H9 (cell line): ENCODE results near the gene ZFPL1. TPM values are rescaled to one million over a fixed set of nuclear protein-coding genes. Genes with fewer than 3 reads are reported as not detected.
A peak's percentile ranks its signal among the peaks of the same experiment; 100 is the strongest.

ENCODE experiments used
- DNase-seq: peaks from one replicate; pipeline ENCODE4 v3.0.0-alpha.2; 2017
- H2AFZ ChIP-seq: one replicate; pipeline ENCODE4 v1.6.1; 2013; ENCODE audit warnings: mild to moderate bottlenecking, low read length, control low read depth, moderate library complexity
- H2AK5ac ChIP-seq: 2 replicates; pipeline ENCODE4 v1.6.1; 2013; ENCODE audit warnings: low read length, control low read depth, mixed read lengths; ENCODE audit not compliant: insufficient read length
- H2BK120ac ChIP-seq: one replicate; pipeline ENCODE4 v1.6.1; 2013; ENCODE audit warnings: low read depth, mild to moderate bottlenecking, low read length, control low read depth, inconsistent platforms; ENCODE audit not compliant: poor library complexity, severe bottlenecking
- H2BK12ac ChIP-seq: 2 replicates; pipeline ENCODE4 v1.6.1; 2013; ENCODE audit warnings: low read length, control low read depth, mixed read lengths, low read depth; ENCODE audit not compliant: insufficient read length
- H2BK15ac ChIP-seq: 2 replicates; pipeline ENCODE4 v1.6.1; 2013; ENCODE audit warnings: low read depth, low read length, control low read depth
- H2BK20ac ChIP-seq: one replicate; pipeline ENCODE4 v1.6.1; 2013; ENCODE audit warnings: low read depth, mild to moderate bottlenecking, low read length, control low read depth, inconsistent platforms; ENCODE audit not compliant: poor library complexity, severe bottlenecking
- H2BK5ac ChIP-seq: 2 replicates; pipeline ENCODE4 v1.6.1; 2013; ENCODE audit warnings: low read length, control low read depth, mixed read lengths; ENCODE audit not compliant: insufficient read length
- H3K14ac ChIP-seq: 2 replicates; pipeline ENCODE4 v1.6.1; 2013; ENCODE audit warnings: low read length, control low read depth; ENCODE audit not compliant: insufficient read depth
- H3K18ac ChIP-seq: 2 replicates; pipeline ENCODE4 v1.6.1; 2013; ENCODE audit warnings: low read depth, mild to moderate bottlenecking, mixed read lengths, low read length, control low read depth; ENCODE audit not compliant: insufficient read length
- H3K23ac ChIP-seq: 2 replicates; pipeline ENCODE4 v1.6.1; 2013; ENCODE audit warnings: low read length, control low read depth, mixed read lengths, low read depth; ENCODE audit not compliant: insufficient read length
- H3K23me2 ChIP-seq: 2 replicates; pipeline ENCODE4 v1.6.1; 2013; ENCODE audit warnings: low read depth, mild to moderate bottlenecking, mixed read lengths, low read length, control low read depth; ENCODE audit not compliant: insufficient read length, poor library complexity, severe bottlenecking
- H3K27ac ChIP-seq: 2 replicates; pipeline ENCODE4 v1.5.1; 2013; ENCODE audit warnings: low read length, control low read depth, mixed read lengths, low read depth; ENCODE audit not compliant: insufficient read length
- H3K27me3 ChIP-seq: 2 replicates; pipeline ENCODE4 v1.6.1; 2013; ENCODE audit warnings: low read length, control low read depth, inconsistent platforms; ENCODE audit not compliant: insufficient read depth
- H3K4ac ChIP-seq: 2 replicates; pipeline ENCODE4 v1.6.1; 2013; ENCODE audit warnings: low read depth, mild to moderate bottlenecking, control low read depth, inconsistent platforms, low read length, moderate library complexity
- H3K4me1 ChIP-seq: 2 replicates; pipeline ENCODE4 v1.6.1; 2013; ENCODE audit warnings: low read length, control low read depth, inconsistent platforms; ENCODE audit not compliant: insufficient read depth
- H3K4me2 ChIP-seq: 2 replicates; pipeline ENCODE4 v1.6.1; 2013; ENCODE audit warnings: low read length, control low read depth, mixed read lengths; ENCODE audit not compliant: insufficient read length, insufficient read depth
- H3K56ac ChIP-seq: 2 replicates; pipeline ENCODE4 v1.6.1; 2013; ENCODE audit warnings: low read depth, mild to moderate bottlenecking, mixed read lengths, low read length, control low read depth; ENCODE audit not compliant: insufficient read length
- H3K79me1 ChIP-seq: 2 replicates; pipeline ENCODE4 v1.6.1; 2013; ENCODE audit warnings: low read depth, mild to moderate bottlenecking, moderate library complexity, low read length, control low read depth, inconsistent platforms; ENCODE audit not compliant: insufficient read depth, poor library complexity, severe bottlenecking
- H3K79me2 ChIP-seq: 2 replicates; pipeline ENCODE4 v1.6.1; 2013; ENCODE audit warnings: low read length, control low read depth, inconsistent platforms; ENCODE audit not compliant: insufficient read depth
- H3K9ac ChIP-seq: 2 replicates; pipeline ENCODE4 v1.6.1; 2013; ENCODE audit warnings: low read length, control low read depth, mixed read lengths; ENCODE audit not compliant: insufficient read length; ENCODE audit errors: extremely low read depth
- H3K9me3 ChIP-seq: one replicate; pipeline ENCODE4 v1.6.1; 2013; ENCODE audit warnings: low read depth, low read length, inconsistent platforms; ENCODE audit not compliant: control insufficient read depth
- H3T11ph ChIP-seq: one replicate; pipeline ENCODE4 v1.6.1; 2013; ENCODE audit warnings: mild to moderate bottlenecking, low read length, control low read depth, inconsistent platforms
- H4K20me1 ChIP-seq: one replicate; pipeline ENCODE4 v1.6.1; 2013; ENCODE audit not compliant: control insufficient read depth, insufficient read length, insufficient read depth
- H4K5ac ChIP-seq: 2 replicates; pipeline ENCODE4 v1.6.1; 2013; ENCODE audit warnings: low read depth, mild to moderate bottlenecking, mixed read lengths, low read length, control low read depth; ENCODE audit not compliant: insufficient read length
- H4K8ac ChIP-seq: replicated peaks from 2 replicates; pipeline ENCODE4 v1.6.1; 2013; ENCODE audit warnings: low read length, control low read depth, mixed read lengths, low read depth; ENCODE audit not compliant: insufficient read length
- H4K91ac ChIP-seq: 2 replicates; pipeline ENCODE4 v1.6.1; 2013; ENCODE audit warnings: low read depth, mild to moderate bottlenecking, moderate library complexity, mixed read lengths, low read length, control low read depth; ENCODE audit not compliant: insufficient read length
- H3K27ac Mint-ChIP-seq, 3 experiments: 2 replicates in 2 of 3; 3 replicates in 1 of 3; pipeline ENCODE4 v1.8.0; 2020 to 2021; ENCODE audit warnings: mixed read lengths in 3 of 3, mild to moderate bottlenecking in 1 of 3, moderate library complexity in 1 of 3
- H3K27me3 Mint-ChIP-seq: 2 replicates; pipeline ENCODE4 v1.8.0; 2021; ENCODE audit warnings: low read depth, mild to moderate bottlenecking, moderate library complexity, mixed read lengths
- H3K36me3 Mint-ChIP-seq, 3 experiments: 2 replicates in 2 of 3; 3 replicates in 1 of 3; pipeline ENCODE4 v1.8.0; 2020 to 2021; ENCODE audit warnings: low read depth in 3 of 3, mixed read lengths in 3 of 3; ENCODE audit not compliant: insufficient read depth in 1 of 3
- H3K4me1 Mint-ChIP-seq, 2 experiments: 2 replicates each; pipeline ENCODE4 v1.8.0; 2020; ENCODE audit warnings: mixed read lengths in 2 of 2
- H3K4me3 Mint-ChIP-seq, 2 experiments: 2 replicates in 1 of 2; 3 replicates in 1 of 2; pipeline ENCODE4 v1.8.0; 2020 to 2021; ENCODE audit warnings: mild to moderate bottlenecking in 2 of 2, mixed read lengths in 2 of 2, moderate library complexity in 1 of 2
- H3K9me3 Mint-ChIP-seq, 2 experiments: 2 replicates in 1 of 2; 3 replicates in 1 of 2; pipeline ENCODE4 v1.8.0; 2020; ENCODE audit warnings: mild to moderate bottlenecking in 2 of 2, mixed read lengths in 2 of 2, moderate library complexity in 1 of 2
- CTCF ChIP-seq: fragments of 200-600 bp; sonication (generic); conservative IDR thresholded peaks from 3 replicates; pipeline ENCODE4 v1.8.0; 2021; ENCODE audit warnings: antibody characterized with exemption, mild to moderate bottlenecking
- WGBS: extraction: QIAGEN DNeasy Blood & Tissue Kit; methylation state at CpG from one replicate; pipeline ENCODE4 v1.1.7; 2013; ENCODE audit warnings: missing lambda C conversion rate, low lambda C conversion rate, mixed read lengths; ENCODE audit not compliant: insufficient read length; ENCODE audit errors: extremely low coverage; 5-methylcytosine and 5-hydroxymethylcytosine counted together
- total RNA-seq: library from RNA; stranded (reverse); gene quantifications from 2 replicates; pipeline ENCODE4 v1.2.1, GENCODE V29; 2021

ZFPL1 gene
- total RNA-seq, 1 experiment from 2014 or later = 24.2 TPM

GRCh38 chr11:65134240-65134951, 50.4 kb downstream of the ZFPL1 start, which contains the start of gene SYVN1:
Gene SYVN1, minus strand, starts transcription at chr11:65134519. Its CDS starts 918 bp downstream, at chr11:65133601.
- Histone ChIP-seq H3K27ac (peak within 1 kb of the TSS; percentile 71), H3K4ac (no peak within 1 kb of the TSS), H2AK5ac (no peak within 1 kb of the TSS), H3T11ph (no peak within 1 kb of the TSS), H3K23me2 (peaks cover 14% of the 10 kb centered on the region), H3K9me3 (no peaks in the 10 kb centered on the region), H3K79me2 (no peaks in the 10 kb centered on the region), H2BK5ac (peak within 1 kb of the TSS; percentile 77), H4K91ac (no peak within 1 kb of the TSS), H3K27me3 (no peaks in the 10 kb centered on the region), H3K79me1 (no peaks in the 10 kb centered on the region), H4K20me1 (no peaks in the 10 kb centered on the region), H2BK20ac (no peak within 1 kb of the TSS), H3K4me1 (no peaks in the 10 kb centered on the region), H2AFZ (no peak within 1 kb of the TSS), H3K9ac (peak within 1 kb of the TSS; percentile 96), H4K8ac (peak within 1 kb of the TSS; percentile 62), H3K4me2 (peak within 1 kb of the TSS; percentile 58), H2BK12ac (peak within 1 kb of the TSS; percentile 58), H4K5ac (peak within 1 kb of the TSS; percentile 74), H3K14ac (peak within 1 kb of the TSS; percentile 94), H3K56ac (peak within 1 kb of the TSS; percentile 28), H3K18ac (peak within 1 kb of the TSS; percentile 98), H2BK15ac (no peak within 1 kb of the TSS), H3K23ac (no peak within 1 kb of the TSS), H2BK120ac (no peak within 1 kb of the TSS)
- TF ChIP-seq CTCF = no peak
- H3K4me3 Mint-ChIP-seq = peak within 1 kb of the TSS; percentile 93 to 95
- peak within 1 kb of the TSS; percentile 100 for H3K27ac Mint-ChIP-seq
- DNase-seq = peak; percentile 83
- no CpG with 5 or more reads among the region's 60 CpGs for WGBS
- peaks cover 2% of the 10 kb centered on the region; the same call in 1 of the 2 replicates for H3K27me3 Mint-ChIP-seq
- peaks cover 19 to 23% of the 10 kb centered on the region in 2 experiments for H3K4me1 Mint-ChIP-seq
- H3K36me3 Mint-ChIP-seq = peaks cover 5 to 31% (median 26%) of the 10 kb centered on the region in 3 experiments; a peak in 6 of 7 replicates
- H3K9me3 Mint-ChIP-seq = no peaks in the 10 kb centered on the region; a peak in 1 of 5 replicates
